Transverse colon (tissue), 4 donors: ENCODE results near the gene SMOC1. TPM values are rescaled to one million over a fixed set of nuclear protein-coding genes. Genes with fewer than 3 reads are reported as not detected.

Source experiments
- DNase-seq: peaks from one replicate; pipeline ENCODE4 v3.0.0-alpha.2; 2019
- H3K27ac ChIP-seq, 4 donors: fragments of 200-600 bp; sonication (generic); 2 replicates each; pipeline ENCODE4 v1.5.1; 2016 to 2018; ENCODE audit warnings: inconsistent platforms in 4 of 4
- H3K27me3 ChIP-seq: fragments of 200-600 bp; sonication (generic); 2 replicates; pipeline ENCODE4 v1.5.1; 2017; ENCODE audit warnings: inconsistent platforms
- H3K36me3 ChIP-seq, 4 donors: fragments of 200-600 bp; sonication (generic); 2 replicates each; pipeline ENCODE4 v1.5.1; 2017 to 2019; ENCODE audit warnings: inconsistent platforms in 4 of 4
- H3K4me1 ChIP-seq, 4 donors: fragments of 200-600 bp; sonication (generic); 2 replicates each; pipeline ENCODE4 v1.5.1; 2017 to 2020; ENCODE audit warnings: inconsistent platforms in 4 of 4
- H3K4me3 ChIP-seq, 4 donors: fragments of 200-600 bp; sonication (generic); 1 replicate in 1 of 4; 2 replicates in 3 of 4; pipeline versions ENCODE4 v1.5.1 to v1.6.1; 2017 to 2019; ENCODE audit warnings: inconsistent platforms in 4 of 4
- H3K9me3 ChIP-seq, 2 donors: fragments of 200-600 bp; sonication (generic); 2 replicates each; pipeline ENCODE4 v1.5.1; 2017 to 2019; ENCODE audit warnings: inconsistent platforms in 2 of 2
- EP300 ChIP-seq: sonication (generic); formaldehyde crosslinking; IDR thresholded peaks from one replicate; pipeline ENCODE4 v1.6.1; 2017; ENCODE audit warnings: antibody characterized with exemption, low read depth
- POLR2A ChIP-seq: fragments of 450-650 bp; IDR thresholded peaks from one replicate; pipeline ENCODE4 v1.6.1; 2016; ENCODE audit warnings: antibody characterized with exemption, mild to moderate bottlenecking, moderate library complexity
- POLR2AphosphoS5 ChIP-seq, 3 donors: sonication (generic); formaldehyde crosslinking; IDR thresholded peaks; one replicate each; pipeline ENCODE4 v1.6.1; 2016; ENCODE audit warnings: antibody characterized with exemption in 3 of 3
- WGBS, 2 donors: methylation state at CpG; one replicate each; pipeline ENCODE4 v1.1.5; 2018; ENCODE audit warnings: low coverage in 1 of 2; 5-methylcytosine and 5-hydroxymethylcytosine counted together
- in situ Hi-C, 4 donors: fragments of 200-750 bp; cut with MboI; loops; one replicate each; pipeline versions ENCODE4 v1.15.0 to v1.15.1; 2017; ENCODE audit warnings: low sequenced_read_pairs in 3 of 4, low pct_ligation_motif_present in 1 of 4, low pct_unique_long_range_greater_than_20kb in 1 of 4
- intact Hi-C: fragments of 100-400 bp; cut with DNase I; formaldehyde crosslinking; loops from one replicate; pipeline ENCODE4 v1.15.1; 2023; ENCODE audit warnings: low total_unique reads
- total RNA-seq, 4 donors: library from RNA; depleted of rRNA; stranded (reverse); fragments of >200 nt; gene quantifications; one replicate each; pipeline ENCODE4 v1.1.0, GENCODE V29; 2016
- TF ChIP-seq, protein P1 (sequence below), 5 experiments: fragments of 200-600 bp in 3 of 5; fragments of 450-650 bp in 2 of 5; sonication (generic) in 3 of 5; IDR thresholded peaks; 1 replicate in 2 of 5; 2 replicates in 3 of 5; pipeline ENCODE4 v1.5.1; 2016 to 2017; ENCODE audit warnings: antibody characterized with exemption in 5 of 5, inconsistent platforms in 3 of 5, mild to moderate bottlenecking in 2 of 5, moderate library complexity in 1 of 5

Gene SMOC1
- total RNA-seq, 4 donors from 2014 or later = 0.82 to 1.3 TPM; not detected in 2

DNA sequence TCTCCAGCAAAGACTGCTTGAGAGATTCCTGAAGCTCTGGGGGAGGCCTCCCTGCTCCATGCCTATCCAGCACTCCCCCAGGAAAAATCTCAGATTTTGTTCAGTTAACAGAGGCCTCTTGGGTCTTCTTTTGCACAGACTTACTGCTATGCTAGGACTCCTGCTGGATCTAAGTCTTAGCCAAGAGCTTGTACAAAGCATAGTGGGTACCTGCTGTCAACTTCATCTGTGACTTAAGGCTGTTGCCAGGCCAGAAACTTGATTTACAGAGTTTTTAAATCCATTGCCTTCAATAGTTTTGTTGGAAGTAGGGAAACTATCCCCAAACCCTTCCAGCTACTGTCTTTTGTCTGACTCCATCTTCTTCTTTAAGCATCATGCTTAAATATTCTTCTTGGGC is 140.5 kb downstream of the SMOC1 start:
- intact Hi-C loops (no loop called here), in situ Hi-C loops (loop anchor here (5.0 to 25.0 kb wide), 4 partner anchors 195 to 432 kb away; no protein-coding TSS in a partner anchor)

DNA sequence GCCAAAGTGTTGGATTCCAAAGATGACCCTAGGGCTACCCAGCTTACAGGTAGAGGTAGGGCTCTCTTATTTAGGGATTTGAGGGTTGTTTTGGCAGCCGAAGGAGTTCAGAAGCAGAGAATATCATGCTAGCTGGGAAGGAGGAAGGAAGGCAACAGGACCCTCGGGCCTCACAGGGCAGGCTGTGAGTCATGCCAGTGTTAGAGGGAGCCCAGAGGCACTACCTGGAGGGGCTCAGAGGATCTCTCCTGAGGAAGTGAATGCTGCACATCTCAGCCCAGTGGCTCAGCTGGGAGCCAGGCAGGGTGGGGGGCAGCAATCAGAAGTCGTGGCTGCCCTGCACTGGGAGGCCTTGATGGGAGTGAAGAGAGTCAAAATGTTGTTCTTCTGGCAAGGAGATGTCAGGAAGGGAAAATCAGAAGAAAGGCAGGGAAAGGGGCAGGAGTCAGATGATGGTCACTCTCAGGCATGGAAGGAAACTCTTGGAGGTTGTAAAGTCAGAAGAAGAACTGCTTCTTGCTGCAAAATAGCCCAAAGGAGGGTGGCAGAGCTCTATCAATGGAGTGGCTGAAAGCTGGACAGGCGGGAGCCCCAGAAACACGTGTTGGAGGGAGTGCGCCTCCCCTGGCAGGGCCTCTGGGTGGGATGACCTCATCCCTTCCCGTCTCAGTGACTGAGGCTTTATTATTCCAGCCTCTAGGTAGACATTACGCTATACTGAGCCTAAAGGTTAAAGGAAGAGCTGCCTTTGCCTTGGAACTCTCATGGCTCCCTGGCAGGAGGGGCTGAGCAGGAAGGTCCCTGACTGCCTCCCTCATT is 141.3 kb downstream of the SMOC1 start:
- TF ChIP-seq, protein P1, sequence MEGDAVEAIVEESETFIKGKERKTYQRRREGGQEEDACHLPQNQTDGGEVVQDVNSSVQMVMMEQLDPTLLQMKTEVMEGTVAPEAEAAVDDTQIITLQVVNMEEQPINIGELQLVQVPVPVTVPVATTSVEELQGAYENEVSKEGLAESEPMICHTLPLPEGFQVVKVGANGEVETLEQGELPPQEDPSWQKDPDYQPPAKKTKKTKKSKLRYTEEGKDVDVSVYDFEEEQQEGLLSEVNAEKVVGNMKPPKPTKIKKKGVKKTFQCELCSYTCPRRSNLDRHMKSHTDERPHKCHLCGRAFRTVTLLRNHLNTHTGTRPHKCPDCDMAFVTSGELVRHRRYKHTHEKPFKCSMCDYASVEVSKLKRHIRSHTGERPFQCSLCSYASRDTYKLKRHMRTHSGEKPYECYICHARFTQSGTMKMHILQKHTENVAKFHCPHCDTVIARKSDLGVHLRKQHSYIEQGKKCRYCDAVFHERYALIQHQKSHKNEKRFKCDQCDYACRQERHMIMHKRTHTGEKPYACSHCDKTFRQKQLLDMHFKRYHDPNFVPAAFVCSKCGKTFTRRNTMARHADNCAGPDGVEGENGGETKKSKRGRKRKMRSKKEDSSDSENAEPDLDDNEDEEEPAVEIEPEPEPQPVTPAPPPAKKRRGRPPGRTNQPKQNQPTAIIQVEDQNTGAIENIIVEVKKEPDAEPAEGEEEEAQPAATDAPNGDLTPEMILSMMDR (IDR thresholded peaks at IDR 0.05) = no peak
- TF ChIP-seq EP300 (no peak), POLR2A (no peak), POLR2AphosphoS5 (IDR thresholded peaks at IDR 0.05) (no peak)
- in situ Hi-C loops (loop anchor here (5.0 to 25.0 kb wide), 4 partner anchors 196 to 433 kb away; no protein-coding TSS in a partner anchor), intact Hi-C loops (no loop called here)
- Histone ChIP-seq H3K27ac (no peak overlapping the region), H3K27me3 (no peaks in the 10 kb centered on the region), H3K4me1 (peaks cover 0 to 4% (median 0%) of the 10 kb centered on the region in 4 donors), H3K4me3 (no peak overlapping the region), H3K36me3 (no peaks in the 10 kb centered on the region), H3K9me3 (no peaks in the 10 kb centered on the region)
- 60 to 64% methylated on average over 8 of the region's 8 CpGs for WGBS, 2 donors
- DNase-seq = no peak

More for the DNA sequence above, 140.5 kb downstream of the SMOC1 start:
- H3K27ac ChIP-seq = no peak overlapping the region
- no peaks in the 10 kb centered on the region for H3K27me3 ChIP-seq
- H3K9me3 ChIP-seq = no peaks in the 10 kb centered on the region
- DNase-seq = no peak
- peaks cover 0 to 4% (median 0%) of the 10 kb centered on the region in 4 donors for H3K4me1 ChIP-seq
- no peaks in the 10 kb centered on the region for H3K36me3 ChIP-seq
- no peak overlapping the region for H3K4me3 ChIP-seq
- no peak for TF ChIP-seq POLR2A
- TF ChIP-seq EP300 = no peak
- TF ChIP-seq, protein P1 (IDR thresholded peaks at IDR 0.05) = no peak
- TF ChIP-seq POLR2AphosphoS5 (IDR thresholded peaks at IDR 0.05) = no peak

DNA sequence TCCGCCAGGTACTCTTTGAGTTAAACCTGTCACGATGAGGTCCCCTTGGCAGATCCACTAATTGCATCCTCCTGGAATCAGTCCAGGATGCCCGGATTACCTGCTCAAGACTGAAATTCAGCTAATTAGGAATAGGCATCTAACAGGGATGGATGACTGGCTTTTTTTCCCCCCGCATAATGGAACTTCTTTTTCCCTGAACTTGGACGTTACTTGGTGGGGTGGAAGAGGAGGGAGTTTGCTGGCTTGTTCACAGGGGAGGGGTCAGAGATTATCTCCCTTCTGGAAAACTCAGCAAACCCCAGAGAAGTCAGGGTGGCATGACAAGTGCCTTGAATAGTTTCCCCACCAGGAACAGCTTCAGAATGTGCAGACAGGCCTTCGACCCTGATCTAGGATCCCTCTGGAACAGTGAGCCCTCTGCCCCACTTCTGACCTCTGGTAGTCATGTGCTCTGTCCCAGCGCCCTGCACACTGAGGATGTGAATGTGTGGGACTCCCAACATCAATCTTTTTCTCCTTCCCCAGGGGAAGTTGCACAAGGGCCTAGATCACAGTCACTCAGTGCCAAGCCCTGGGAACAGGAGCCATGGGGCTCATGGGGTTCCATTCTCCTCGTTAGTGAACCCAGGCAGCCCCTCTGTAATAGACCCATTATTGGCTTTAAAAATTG is 142.5 kb downstream of the SMOC1 start:
- intact Hi-C loops = no loop called here
- Histone ChIP-seq H3K9me3 (no peaks in the 10 kb centered on the region), H3K36me3 (no peaks in the 10 kb centered on the region), H3K27me3 (no peaks in the 10 kb centered on the region), H3K4me3 (no peak overlapping the region), H3K27ac (no peak overlapping the region), H3K4me1 (peaks cover 0 to 4% (median 0%) of the 10 kb centered on the region in 4 donors)
- 79% methylated on average over 8 of the region's 8 CpGs; no CpG with 5 or more reads in 1 of the 2 donors for WGBS, 2 donors
- no peak for DNase-seq
- TF ChIP-seq, protein P1 (IDR thresholded peaks at IDR 0.05) = no peak
- TF ChIP-seq POLR2A (no peak), POLR2AphosphoS5 (IDR thresholded peaks at IDR 0.05) (no peak), EP300 (no peak)
- in situ Hi-C loops = loop anchor here (5.0 to 25.0 kb wide), 4 partner anchors 197 to 434 kb away; no protein-coding TSS in a partner anchor

DNA sequence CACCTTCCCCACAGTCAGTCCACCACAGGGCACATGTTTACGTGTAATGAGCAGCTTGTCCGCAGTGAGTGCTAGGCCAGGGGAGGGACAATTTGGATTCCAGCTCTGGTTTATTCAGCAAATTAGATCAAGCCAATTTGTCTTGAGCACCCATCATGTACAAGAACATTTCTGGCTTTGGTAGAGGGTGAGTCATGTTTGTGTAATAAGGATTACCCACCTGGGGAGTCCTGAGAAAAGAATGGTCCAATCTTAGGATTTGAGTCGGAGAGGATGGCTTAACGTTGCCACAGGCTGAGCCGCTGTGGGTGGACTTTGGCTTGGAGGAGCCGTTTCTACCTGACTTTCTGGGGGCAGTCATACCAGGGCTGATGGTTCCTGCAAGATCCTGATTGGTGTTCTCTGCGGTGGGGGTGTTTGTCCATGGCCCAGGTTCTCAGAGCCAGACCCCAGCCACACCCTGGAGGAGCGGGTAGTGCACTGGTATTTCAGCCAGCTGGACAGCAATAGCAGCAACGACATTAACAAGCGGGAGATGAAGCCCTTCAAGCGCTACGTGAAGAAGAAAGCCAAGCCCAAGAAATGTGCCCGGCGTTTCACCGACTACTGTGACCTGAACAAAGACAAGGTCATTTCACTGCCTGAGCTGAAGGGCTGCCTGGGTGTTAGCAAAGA is 143.7 kb downstream of the SMOC1 start:
- in situ Hi-C loops (loop anchor here (5.0 to 25.0 kb wide), 4 partner anchors 198 to 436 kb away; no protein-coding TSS in a partner anchor), intact Hi-C loops (no loop called here)
- Histone ChIP-seq H3K27ac (no peak overlapping the region), H3K4me1 (peaks cover 0 to 4% (median 0%) of the 10 kb centered on the region in 4 donors), H3K36me3 (no peaks in the 10 kb centered on the region), H3K27me3 (peaks cover under 1% of the 10 kb centered on the region), H3K9me3 (no peaks in the 10 kb centered on the region), H3K4me3 (no peak overlapping the region)
- TF ChIP-seq, protein P1 (IDR thresholded peaks at IDR 0.05) = no peak
- TF ChIP-seq POLR2AphosphoS5 (IDR thresholded peaks at IDR 0.05) (no peak), EP300 (no peak), POLR2A (no peak)
- WGBS, 2 donors = 91% methylated on average over 15 of the region's 15 CpGs; no CpG with 5 or more reads in 1 of the 2 donors
- no peak for DNase-seq
